Measurements from ENCODE around the gene GOLIM4.
"Not testable (repeated sequence)": the region's sequence is repeated elsewhere in the genome, so short reads cannot be mapped to it uniquely, and the experiment has no call there.

Gene GOLIM4

DNA sequence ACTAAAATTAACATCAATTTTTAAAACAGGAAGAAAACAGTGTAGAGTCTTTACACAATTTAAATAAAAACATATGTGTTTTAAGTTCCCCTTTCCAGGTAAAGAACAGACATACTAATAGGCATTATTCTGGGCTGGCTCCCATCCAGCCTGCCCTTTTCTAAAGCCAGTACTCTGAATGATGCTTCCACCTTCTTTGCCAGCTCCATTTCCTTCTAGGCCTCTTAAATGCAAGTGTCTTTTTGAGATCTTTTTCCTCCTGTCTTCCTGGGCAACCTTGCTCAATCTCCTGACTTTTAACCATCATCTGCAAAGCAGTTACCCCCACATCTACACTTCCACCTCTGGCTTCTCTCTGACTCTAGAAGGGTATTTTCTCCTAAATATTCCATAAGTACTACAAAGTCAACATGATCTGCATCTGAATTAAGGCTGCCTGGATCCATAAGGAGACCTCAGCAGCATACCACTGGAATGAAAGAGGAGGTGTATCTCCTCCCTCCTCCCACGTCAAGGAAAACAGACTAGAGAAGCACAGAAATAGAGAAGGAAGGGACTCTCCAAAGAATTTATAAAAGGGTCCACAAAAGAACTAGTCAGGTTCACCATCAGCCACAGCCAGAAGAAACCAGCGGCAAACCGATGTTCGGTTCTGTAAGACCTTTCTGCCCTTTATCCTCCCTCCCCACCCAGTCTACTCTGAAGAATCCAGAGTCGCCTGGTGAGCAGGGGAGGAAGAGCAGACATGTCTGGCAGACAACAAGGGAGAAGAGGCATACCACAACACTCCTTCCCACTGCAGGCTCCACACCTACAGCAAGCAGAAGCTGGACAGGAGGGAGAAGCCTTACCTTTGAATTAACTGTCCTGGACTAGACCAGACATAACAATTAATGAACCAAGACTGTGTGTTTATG is 47.1 kb downstream of the GOLIM4 start:
- no peak for DNase-seq (ENCODE audit: low read depth in 2 of 2)

- DNase-seq (ENCODE audit: low read depth in 2 of 2) = no peak
Measured at GRCh38 chr3:168047936-168048335, 47.8 kb downstream of the GOLIM4 start.

DNA sequence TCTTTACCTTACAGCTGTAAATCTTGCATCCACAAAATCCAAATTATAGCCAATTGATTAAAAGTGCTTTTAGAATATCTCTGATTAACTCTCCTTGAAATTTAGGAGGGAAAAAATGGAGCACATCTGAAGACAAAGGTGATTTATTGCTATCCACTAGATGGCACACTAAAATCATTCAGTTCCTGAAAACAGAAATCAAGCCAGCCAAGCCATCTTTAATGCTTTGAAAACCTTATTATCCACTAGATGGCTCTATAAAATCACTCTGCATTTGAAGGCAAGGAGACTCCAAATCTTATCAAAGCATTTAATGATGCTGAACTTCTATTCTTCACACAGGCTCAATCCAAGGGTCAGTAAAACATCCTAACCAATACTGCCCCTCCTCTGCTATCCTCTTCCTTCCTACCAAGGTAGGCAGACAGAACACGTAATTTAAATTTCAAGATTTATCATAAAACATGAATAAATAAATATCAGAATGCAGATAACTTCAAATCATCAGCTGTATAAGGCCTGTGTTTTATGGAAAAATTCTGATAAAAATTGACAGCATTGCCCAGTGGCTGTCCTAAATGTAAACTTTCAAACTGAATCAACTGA is 48.4 kb downstream of the GOLIM4 start:
- no peak for DNase-seq (ENCODE audit: low read depth in 2 of 2)

GRCh38 chr3:168044049-168044448 is 51.7 kb downstream of the GOLIM4 start:
- no peak for DNase-seq (ENCODE audit: low read depth in 2 of 2)

- no peak for DNase-seq (ENCODE audit: low read depth in 2 of 2)
Measured at GRCh38 chr3:168040607-168041208, 55.0 kb downstream of the GOLIM4 start.

GRCh38 chr3:168037020-168037419 is 58.7 kb downstream of the GOLIM4 start:
- DNase-seq (ENCODE audit: low read depth in 2 of 2) = no peak

GRCh38 chr3:168036619-168037018 is 59.1 kb downstream of the GOLIM4 start:
- DNase-seq (ENCODE audit: low read depth in 2 of 2) = no peak

DNA sequence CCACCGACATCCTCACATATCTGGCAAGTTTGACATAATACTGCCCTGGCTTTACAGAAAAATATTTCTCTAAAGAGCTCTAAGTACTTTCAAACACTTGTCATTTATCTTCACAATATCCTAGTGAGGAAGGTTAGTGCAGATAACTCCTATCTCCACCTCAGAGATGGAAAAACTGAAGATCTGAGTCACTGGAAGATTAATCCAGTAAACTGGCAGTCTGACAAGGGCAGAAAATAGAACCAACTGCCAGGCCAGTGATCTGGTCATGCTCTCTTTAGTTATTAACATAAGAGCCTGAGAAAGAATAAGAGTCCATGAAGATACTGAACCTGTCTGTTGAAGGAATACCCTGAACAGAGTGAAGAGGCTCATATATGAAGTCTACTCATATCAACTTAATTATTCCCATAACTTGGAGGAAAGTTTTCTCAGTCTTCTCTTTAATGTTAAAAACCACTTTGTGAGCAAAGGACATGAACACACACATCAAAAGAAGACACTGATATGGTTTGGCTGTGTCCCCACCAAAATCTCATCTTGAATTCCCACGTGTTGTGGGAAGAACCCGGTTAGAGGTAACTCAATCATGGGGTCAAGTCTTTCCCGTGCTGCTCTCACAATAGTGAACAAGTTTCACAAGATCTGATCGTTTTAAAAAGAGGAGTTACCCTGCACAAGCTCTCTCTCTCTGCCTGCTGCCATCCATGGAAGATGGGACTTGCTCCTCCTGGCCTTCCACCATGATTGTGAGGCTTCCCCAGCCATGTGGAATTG is 61.4 kb downstream of the GOLIM4 start:
- DNase-seq (ENCODE audit: low read depth in 2 of 2) = no peak

GRCh38 chr3:168030577-168030976 is 65.1 kb downstream of the GOLIM4 start:
- no peak for DNase-seq (ENCODE audit: low read depth in 2 of 2)

DNA sequence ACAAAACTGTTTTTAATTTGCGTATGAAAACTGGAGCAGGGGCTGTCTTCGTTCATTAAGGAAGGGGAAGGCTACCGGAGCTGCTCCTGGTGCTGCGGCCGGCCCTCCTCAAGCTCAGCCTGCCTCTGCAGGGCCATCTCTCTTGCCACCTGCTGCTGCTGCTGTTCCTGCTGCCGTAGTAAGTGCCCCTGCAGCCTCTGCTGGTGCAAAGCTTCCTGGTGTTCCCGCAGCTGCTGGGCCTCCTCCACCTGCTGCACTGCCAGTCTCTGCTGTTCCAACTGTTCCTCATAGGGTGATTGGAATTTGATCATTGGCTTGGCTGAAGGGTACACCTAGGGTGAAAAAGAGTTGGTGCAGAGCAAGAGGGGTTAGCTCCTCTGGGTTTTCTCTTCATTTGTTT is 66.0 kb downstream of the GOLIM4 start:
- no peak for DNase-seq (ENCODE audit: low read depth in 2 of 2)

DNA sequence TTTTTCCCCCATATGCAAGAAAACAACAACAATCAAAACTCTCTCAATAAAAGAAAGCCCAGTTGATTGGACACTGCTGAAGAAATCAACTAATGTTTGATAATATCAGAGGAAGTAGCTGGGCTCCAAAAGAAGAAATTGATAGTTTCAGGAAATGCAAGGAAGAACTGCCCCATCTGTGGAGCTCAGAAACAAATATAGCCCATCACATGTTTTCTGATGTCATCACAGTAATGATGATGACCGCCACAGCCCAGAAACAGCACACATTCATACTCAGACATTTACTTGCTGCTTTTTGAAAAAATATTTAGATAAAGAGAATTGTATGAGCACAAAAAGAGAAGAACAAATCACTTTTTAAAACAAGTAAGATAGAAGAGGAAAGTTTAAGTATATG is 67.6 kb downstream of the GOLIM4 start:
- DNase-seq (ENCODE audit: low read depth in 2 of 2) = no peak

- no peak for DNase-seq (ENCODE audit: low read depth in 2 of 2)
Measured at GRCh38 chr3:168026764-168027163, 69.0 kb downstream of the GOLIM4 start.

GRCh38 chr3:168025076-168025475 is 70.6 kb downstream of the GOLIM4 start:
- DNase-seq (ENCODE audit: low read depth in 2 of 2) = no peak

- no peak for DNase-seq (ENCODE audit: low read depth in 2 of 2)
Measured at GRCh38 chr3:168024537-168024941, 71.2 kb downstream of the GOLIM4 start.

- DNase-seq (ENCODE audit: low read depth in 2 of 2) = no peak
Measured at GRCh38 chr3:168021737-168022450, 73.8 kb downstream of the GOLIM4 start.

GRCh38 chr3:168011280-168011679 is 84.4 kb downstream of the GOLIM4 start:
- not testable (repeated sequence) for DNase-seq (ENCODE audit: low read depth in 2 of 2)

- DNase-seq (ENCODE audit: low read depth in 2 of 2) = no peak
Measured at GRCh38 chr3:168006584-168006983, 89.1 kb downstream of the GOLIM4 start.

- DNase-seq (ENCODE audit: low read depth in 2 of 2) = no peak
Measured at GRCh38 chr3:168003911-168004310, 91.8 kb downstream of the GOLIM4 start.

DNA sequence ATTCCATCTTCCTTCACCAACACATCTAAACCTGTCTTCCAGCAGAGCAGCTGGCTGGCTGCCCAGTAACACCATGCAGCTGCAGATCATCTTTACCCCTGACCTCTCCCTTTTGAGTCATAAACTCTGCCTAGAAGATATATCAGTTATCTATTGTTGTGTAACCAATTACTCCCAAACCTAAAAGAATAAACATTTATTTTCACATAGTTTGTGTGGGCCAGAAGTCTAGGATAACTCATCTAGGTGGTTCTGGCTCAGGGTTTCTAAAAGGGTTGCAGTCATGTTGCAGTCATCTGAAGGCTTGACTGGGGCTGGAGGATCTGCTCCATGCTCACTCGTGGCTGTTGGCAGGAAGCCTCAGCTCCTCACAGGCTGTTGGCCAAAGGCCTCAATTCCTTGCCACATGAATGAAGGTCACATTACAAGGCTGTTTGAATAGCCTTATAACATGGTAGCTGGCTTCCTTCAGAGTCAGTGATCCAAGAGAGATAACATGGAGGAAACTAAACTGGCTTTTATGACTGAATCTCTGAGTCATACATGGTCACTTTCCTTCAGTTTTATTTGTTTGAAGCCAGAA is 92.8 kb downstream of the GOLIM4 start:
- DNase-seq (ENCODE audit: low read depth in 2 of 2) = no peak

- no peak for DNase-seq (ENCODE audit: low read depth in 2 of 2)
Measured at GRCh38 chr3:168001244-168001643, 94.5 kb downstream of the GOLIM4 start.

DNA sequence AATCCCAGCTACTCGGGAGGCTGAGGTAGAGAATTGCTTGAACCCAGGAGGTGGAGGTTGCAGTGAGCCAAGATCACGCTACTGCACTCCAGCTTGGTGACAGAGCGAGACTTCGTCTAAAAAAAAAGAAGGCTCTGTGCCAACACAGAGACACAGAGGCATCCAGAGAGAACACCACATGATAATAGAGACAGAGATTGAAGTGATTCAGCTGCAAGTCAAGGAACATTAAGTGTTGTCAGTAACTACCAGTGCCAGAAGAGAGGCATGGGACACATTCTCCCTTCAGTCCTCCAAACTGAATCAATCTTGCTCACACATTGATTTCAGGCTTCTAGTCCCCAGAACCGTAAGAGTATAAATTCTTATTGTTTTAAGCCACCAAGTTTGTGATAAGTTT is 97.5 kb downstream of the GOLIM4 start:
- no peak for DNase-seq (ENCODE audit: low read depth in 2 of 2)

Measured in stimulated activated CD4-positive, alpha-beta T cell treated with anti-CD3 and anti-CD28 coated beads, Interleukin-15, amount 100 ng/mL, for 48 hours (primary cell).